ENCODE data around the gene AADAT. TPM values are rescaled to one million over a fixed set of nuclear protein-coding genes. Genes with fewer than 3 reads are reported as not detected.

The AADAT gene
- total and polyA plus RNA-seq, 2 of the 4 experiments (the other 2 are of a cell fraction), result 4.7 to 6.9 TPM

DNA sequence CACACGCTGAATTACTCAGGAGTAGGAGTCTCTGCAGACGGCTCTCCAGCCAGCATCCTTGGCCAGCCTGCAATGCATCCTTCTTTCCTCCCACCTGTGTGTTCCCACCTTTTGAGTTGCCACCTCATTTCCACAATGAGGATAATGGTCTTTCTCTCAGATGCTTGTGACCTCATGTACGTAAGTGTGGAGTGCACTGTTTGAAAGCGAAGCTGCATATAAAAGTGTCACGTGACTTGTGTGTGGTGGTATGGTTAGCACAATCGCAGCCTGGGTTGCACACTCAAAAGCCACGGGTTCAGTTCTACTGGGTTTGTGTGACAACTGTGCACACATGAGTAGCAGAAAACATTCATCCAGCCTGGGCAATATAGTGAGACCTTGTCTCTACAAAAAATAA is 51.5 kb downstream of the AADAT start:
- in situ Hi-C loops (cut with MboI; ENCODE audit: low sequenced_read_pairs) (no loop called here), dilution Hi-C loops (cut with HindIII; ENCODE audit: low sequenced_read_pairs, unreplicated experiment) (no loop called here), intact Hi-C loops (cut with micrococcal nuclease) (no loop called here)
- Histone ChIP-seq H3K4ac (ENCODE audit: low read depth, low read length) (no peak overlapping the region), H3K4me3 (ENCODE audit: insufficient read depth, low read depth, low read length) (no peak overlapping the region), H2AFZ (replicated peaks; ENCODE audit: low read length, poor library complexity) (no peak overlapping the region), H3K18ac (ENCODE audit: low read depth, low read length) (no peak overlapping the region), H2BK120ac (ENCODE audit: low read depth, low read length) (no peak overlapping the region), H3K4me2 (ENCODE audit: low read depth, low read length) (no peak overlapping the region), H3K56ac (ENCODE audit: extremely low read depth, insufficient read depth, low read length) (no peak overlapping the region), H3K9me1 (ENCODE audit: insufficient read depth, low read length) (no peaks in the 10 kb centered on the region), H3K79me1 (ENCODE audit: low read depth in 1 of 2, low read length in 2 of 2) (no peaks in the 10 kb centered on the region), H2BK20ac (ENCODE audit: low read depth, low read length) (no peak overlapping the region), H4K8ac (ENCODE audit: low read depth in 2 of 2, low read length in 2 of 2) (no peak overlapping the region), H2BK15ac (ENCODE audit: low read depth, low read length) (no peak overlapping the region), H3K9me3 (ENCODE audit: control insufficient read depth, insufficient read depth, low read length) (no peaks in the 10 kb centered on the region), H3K4me1 (ENCODE audit: control insufficient read depth, insufficient read depth, low read length) (no peaks in the 10 kb centered on the region), H2BK5ac (ENCODE audit: low read depth, low read length, poor library complexity, severe bottlenecking) (no peak overlapping the region), H3K27ac (ENCODE audit: insufficient read depth, low read length) (no peak overlapping the region), H3K9ac (ENCODE audit: low read depth, low read length) (no peak overlapping the region), H3K14ac (replicated peaks; ENCODE audit: low read depth, low read length) (no peak overlapping the region), H3K27me3 (ENCODE audit: control insufficient read depth, insufficient read depth, low read length) (peaks cover 8% of the 10 kb centered on the region), H4K91ac (ENCODE audit: insufficient read depth, low read depth, low read length) (no peak overlapping the region), H2AK9ac (replicated peaks; ENCODE audit: low read depth, low read length, poor library complexity) (no peak overlapping the region), H3K23ac (ENCODE audit: low read depth, low read length) (no peak overlapping the region), H4K20me1 (ENCODE audit: insufficient read depth, low read length) (no peaks in the 10 kb centered on the region), H4K5ac (ENCODE audit: low read depth, low read length) (no peak overlapping the region), H2AK5ac (ENCODE audit: low read depth, low read length) (no peak overlapping the region), H3K36me3 (ENCODE audit: control insufficient read depth, insufficient read depth, low read length) (no peaks in the 10 kb centered on the region)
- CTCF ChIA-PET, result no interaction called here
- BruUV-seq (replicated peaks), result no TSS peak
- TF ChIP-seq CEBPB (IDR thresholded peaks at IDR 0.05; ENCODE audit: low read depth, low read length), result no peak
- TF ChIP-seq MAZ (IDR thresholded peaks at IDR 0.05; ENCODE audit: borderline replicate concordance, low read depth, low read length), result no peak
- no peak for TF ChIP-seq ELK1 (IDR thresholded peaks at IDR 0.05; ENCODE audit: borderline replicate concordance, low read depth, low read length)
- no peak for TF ChIP-seq CHD1 (IDR thresholded peaks at IDR 0.05; ENCODE audit: low read depth, low read length)
- TF ChIP-seq MXI1 (IDR thresholded peaks at IDR 0.05; ENCODE audit: borderline replicate concordance, low read depth, low read length), result no peak
- TF ChIP-seq RAD21 (IDR thresholded peaks at IDR 0.05; ENCODE audit: low read length), result no peak
- TF ChIP-seq POLR2A (IDR thresholded peaks at IDR 0.05; ENCODE audit: low read depth, low read length), result no peak
- TF ChIP-seq RFX5 (IDR thresholded peaks at IDR 0.05; ENCODE audit: low read depth, low read length), result no peak
- TF ChIP-seq RCOR1 (IDR thresholded peaks at IDR 0.05; ENCODE audit: insufficient replicate concordance, low read length), result no peak
- no peak for TF ChIP-seq BHLHE40 (IDR thresholded peaks at IDR 0.05; ENCODE audit: low read depth, low read length)
- TF ChIP-seq MAFK (IDR thresholded peaks at IDR 0.05; ENCODE audit: low read depth, low read length), result no peak
- TF ChIP-seq, protein P1, sequence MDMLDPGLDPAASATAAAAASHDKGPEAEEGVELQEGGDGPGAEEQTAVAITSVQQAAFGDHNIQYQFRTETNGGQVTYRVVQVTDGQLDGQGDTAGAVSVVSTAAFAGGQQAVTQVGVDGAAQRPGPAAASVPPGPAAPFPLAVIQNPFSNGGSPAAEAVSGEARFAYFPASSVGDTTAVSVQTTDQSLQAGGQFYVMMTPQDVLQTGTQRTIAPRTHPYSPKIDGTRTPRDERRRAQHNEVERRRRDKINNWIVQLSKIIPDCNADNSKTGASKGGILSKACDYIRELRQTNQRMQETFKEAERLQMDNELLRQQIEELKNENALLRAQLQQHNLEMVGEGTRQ (IDR thresholded peaks at IDR 0.05; ENCODE audit: low read depth, low read length), result no peak
- TF ChIP-seq, protein P2, sequence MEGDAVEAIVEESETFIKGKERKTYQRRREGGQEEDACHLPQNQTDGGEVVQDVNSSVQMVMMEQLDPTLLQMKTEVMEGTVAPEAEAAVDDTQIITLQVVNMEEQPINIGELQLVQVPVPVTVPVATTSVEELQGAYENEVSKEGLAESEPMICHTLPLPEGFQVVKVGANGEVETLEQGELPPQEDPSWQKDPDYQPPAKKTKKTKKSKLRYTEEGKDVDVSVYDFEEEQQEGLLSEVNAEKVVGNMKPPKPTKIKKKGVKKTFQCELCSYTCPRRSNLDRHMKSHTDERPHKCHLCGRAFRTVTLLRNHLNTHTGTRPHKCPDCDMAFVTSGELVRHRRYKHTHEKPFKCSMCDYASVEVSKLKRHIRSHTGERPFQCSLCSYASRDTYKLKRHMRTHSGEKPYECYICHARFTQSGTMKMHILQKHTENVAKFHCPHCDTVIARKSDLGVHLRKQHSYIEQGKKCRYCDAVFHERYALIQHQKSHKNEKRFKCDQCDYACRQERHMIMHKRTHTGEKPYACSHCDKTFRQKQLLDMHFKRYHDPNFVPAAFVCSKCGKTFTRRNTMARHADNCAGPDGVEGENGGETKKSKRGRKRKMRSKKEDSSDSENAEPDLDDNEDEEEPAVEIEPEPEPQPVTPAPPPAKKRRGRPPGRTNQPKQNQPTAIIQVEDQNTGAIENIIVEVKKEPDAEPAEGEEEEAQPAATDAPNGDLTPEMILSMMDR (conservative IDR thresholded peaks at IDR 0.05; ENCODE audit: low read depth, low read length), result no peak
- POLR2A ChIA-PET (ENCODE audit: unreplicated experiment), result no interaction called here
- no CpG with 5 or more reads among the region's 7 CpGs for WGBS, 2 experiments (ENCODE audit: extremely low coverage in 2 of 2, insufficient read length in 1 of 2)
- ATAC-seq (ENCODE audit: low read depth), result no peak
- no peak for DNase-seq

Data from IMR-90 (cell line).